ENCODE data around the gene OR10G4. TPM values are rescaled to one million over a fixed set of nuclear protein-coding genes. Genes with fewer than 3 reads are reported as not detected.

OR10G4 gene
- total and polyA plus RNA-seq, 10 of the 15 experiments (the other 5 are each of a cell fraction or from before 2014, with no cell fraction given) = not detected

DNA sequence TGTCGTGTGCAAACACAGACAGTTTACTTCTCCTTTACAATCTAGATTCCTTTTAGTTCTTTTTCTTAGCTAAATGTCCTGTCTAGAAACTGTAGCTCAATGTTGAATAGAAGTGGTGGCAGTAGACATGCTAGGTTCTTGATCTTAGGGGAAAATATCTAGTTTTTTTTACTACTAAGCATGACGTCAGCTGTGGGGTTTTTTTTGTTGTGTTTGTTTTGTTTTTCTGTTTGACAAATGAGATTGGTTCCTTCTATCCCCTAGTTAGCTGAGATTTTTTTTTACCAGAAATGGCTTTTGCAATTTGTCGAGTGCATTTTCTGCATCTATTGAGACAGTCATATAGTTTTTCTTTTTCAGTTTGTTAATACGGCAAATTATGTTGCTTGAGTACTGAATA, 30.6 kb downstream of the OR10G4 start:
- H3K27ac ChIP-seq (ENCODE audit: control insufficient read depth, insufficient read depth) = no peak overlapping the region
- ChIA-PET POLR2A (no interaction called here), RAD21 (ENCODE audit: unreplicated experiment) (no interaction called here), SMC1A (ENCODE audit: uncharacterized antibody, unreplicated experiment) (interaction anchor here (0.8 to 1.1 kb wide), 2 partner anchors 28 to 162 kb away, joined by 3 read pairs; no protein-coding TSS in a partner anchor), CTCF (no interaction called here)
- no peak for DNase-seq (ENCODE audit: low read depth, low spot score)
- in situ Hi-C loops (cut with MboI) = no loop called here
- no TSS peak for BruUV-seq (replicated peaks)
- H2AFZ ChIP-seq (ENCODE audit: control insufficient read depth, low read depth, low read length) = no peak overlapping the region
- H3K4me1 ChIP-seq (ENCODE audit: control insufficient read depth, insufficient read depth, low read length) = no peaks in the 10 kb centered on the region
- no peaks in the 10 kb centered on the region for H3K79me2 ChIP-seq (ENCODE audit: control insufficient read depth, insufficient read depth, low read length)
- 47% methylated on average over 4 of the region's 4 CpGs for WGBS (ENCODE audit: insufficient coverage, insufficient replicate concordance, low lambda C conversion rate, missing lambda C conversion rate)
- ATAC-seq = no peak
- H3K9ac ChIP-seq (ENCODE audit: control insufficient read depth, insufficient read depth, low read length) = no peak overlapping the region
- no peaks in the 10 kb centered on the region for H3K9me3 ChIP-seq (replicated peaks; ENCODE audit: control insufficient read depth, insufficient read depth, low read length)
- H3K4me2 ChIP-seq (ENCODE audit: control insufficient read depth, insufficient read depth) = no peak overlapping the region
- no peak for TF ChIP-seq MEF2A (IDR thresholded peaks at IDR 0.05; ENCODE audit: insufficient read depth, low read depth, low read length)
- TF ChIP-seq, protein P1, sequence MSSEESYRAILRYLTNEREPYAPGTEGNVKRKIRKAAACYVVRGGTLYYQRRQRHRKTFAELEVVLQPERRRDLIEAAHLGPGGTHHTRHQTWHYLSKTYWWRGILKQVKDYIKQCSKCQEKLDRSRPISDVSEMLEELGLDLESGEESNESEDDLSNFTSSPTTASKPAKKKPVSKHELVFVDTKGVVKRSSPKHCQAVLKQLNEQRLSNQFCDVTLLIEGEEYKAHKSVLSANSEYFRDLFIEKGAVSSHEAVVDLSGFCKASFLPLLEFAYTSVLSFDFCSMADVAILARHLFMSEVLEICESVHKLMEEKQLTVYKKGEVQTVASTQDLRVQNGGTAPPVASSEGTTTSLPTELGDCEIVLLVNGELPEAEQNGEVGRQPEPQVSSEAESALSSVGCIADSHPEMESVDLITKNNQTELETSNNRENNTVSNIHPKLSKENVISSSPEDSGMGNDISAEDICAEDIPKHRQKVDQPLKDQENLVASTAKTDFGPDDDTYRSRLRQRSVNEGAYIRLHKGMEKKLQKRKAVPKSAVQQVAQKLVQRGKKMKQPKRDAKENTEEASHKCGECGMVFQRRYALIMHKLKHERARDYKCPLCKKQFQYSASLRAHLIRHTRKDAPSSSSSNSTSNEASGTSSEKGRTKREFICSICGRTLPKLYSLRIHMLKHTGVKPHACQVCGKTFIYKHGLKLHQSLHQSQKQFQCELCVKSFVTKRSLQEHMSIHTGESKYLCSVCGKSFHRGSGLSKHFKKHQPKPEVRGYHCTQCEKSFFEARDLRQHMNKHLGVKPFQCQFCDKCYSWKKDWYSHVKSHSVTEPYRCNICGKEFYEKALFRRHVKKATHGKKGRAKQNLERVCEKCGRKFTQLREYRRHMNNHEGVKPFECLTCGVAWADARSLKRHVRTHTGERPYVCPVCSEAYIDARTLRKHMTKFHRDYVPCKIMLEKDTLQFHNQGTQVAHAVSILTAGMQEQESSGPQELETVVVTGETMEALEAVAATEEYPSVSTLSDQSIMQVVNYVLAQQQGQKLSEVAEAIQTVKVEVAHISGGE (CRISPR knock-in tag; IDR thresholded peaks at IDR 0.05) = no peak
- no peak for FAIRE-seq
- no peak overlapping the region for H3K4me3 ChIP-seq
- intact Hi-C loops (cut with micrococcal nuclease; ENCODE audit: unreplicated experiment) = no loop called here
- no peaks in the 10 kb centered on the region for H3K27me3 ChIP-seq (replicated peaks in 1 of 2; ENCODE audit: control insufficient read depth in 2 of 2, insufficient read depth in 2 of 2, low read length in 1 of 2)
- H3K36me3 ChIP-seq (ENCODE audit: control insufficient read depth in 2 of 2, insufficient read depth in 2 of 2, low read length in 1 of 2) = no peaks in the 10 kb centered on the region
- no peaks in the 10 kb centered on the region for H4K20me1 ChIP-seq (ENCODE audit: control insufficient read depth, insufficient read depth)

DNA sequence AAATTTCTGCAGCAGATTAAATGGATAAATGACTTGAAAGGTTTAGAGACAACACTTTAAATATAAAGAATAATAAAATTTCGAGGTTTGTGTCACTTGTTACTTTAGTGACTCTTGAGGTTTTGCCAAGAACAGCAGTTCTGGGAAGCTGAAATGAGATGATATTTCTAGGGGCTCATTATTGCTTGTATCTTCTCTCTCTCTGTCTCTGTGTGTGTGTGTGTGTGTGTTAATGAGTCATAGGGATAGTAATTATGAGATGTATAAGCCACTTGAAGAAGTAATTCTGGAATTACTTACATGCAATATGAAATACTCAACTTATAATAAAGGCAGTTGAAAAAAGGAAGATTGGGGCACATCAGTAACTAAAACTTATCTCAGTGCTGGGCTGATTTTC, 38.0 kb downstream of the OR10G4 start:
- no peak overlapping the region for H2AFZ ChIP-seq (ENCODE audit: control insufficient read depth, low read depth, low read length)
- H3K27ac ChIP-seq (ENCODE audit: control insufficient read depth, insufficient read depth) = no peak overlapping the region
- H3K36me3 ChIP-seq (ENCODE audit: control insufficient read depth in 2 of 2, insufficient read depth in 2 of 2, low read length in 1 of 2) = no peaks in the 10 kb centered on the region
- TF ChIP-seq, protein P2, sequence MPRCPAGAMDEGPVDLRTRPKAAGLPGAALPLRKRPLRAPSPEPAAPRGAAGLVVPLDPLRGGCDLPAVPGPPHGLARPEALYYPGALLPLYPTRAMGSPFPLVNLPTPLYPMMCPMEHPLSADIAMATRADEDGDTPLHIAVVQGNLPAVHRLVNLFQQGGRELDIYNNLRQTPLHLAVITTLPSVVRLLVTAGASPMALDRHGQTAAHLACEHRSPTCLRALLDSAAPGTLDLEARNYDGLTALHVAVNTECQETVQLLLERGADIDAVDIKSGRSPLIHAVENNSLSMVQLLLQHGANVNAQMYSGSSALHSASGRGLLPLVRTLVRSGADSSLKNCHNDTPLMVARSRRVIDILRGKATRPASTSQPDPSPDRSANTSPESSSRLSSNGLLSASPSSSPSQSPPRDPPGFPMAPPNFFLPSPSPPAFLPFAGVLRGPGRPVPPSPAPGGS (IDR thresholded peaks at IDR 0.05; ENCODE audit: borderline replicate concordance, insufficient read depth, low read depth, low read length, poor library complexity, severe bottlenecking) = peak; percentile 21
- no peak for TF ChIP-seq NR2F1 (conservative IDR thresholded peaks at IDR 0.05)
- ChIA-PET RAD21 (ENCODE audit: unreplicated experiment) (no interaction called here), CTCF (no interaction called here), POLR2A (no interaction called here), SMC1A (ENCODE audit: uncharacterized antibody, unreplicated experiment) (no interaction called here)
- 0% methylated on average over 1 of the region's 1 CpG for WGBS (ENCODE audit: insufficient coverage, insufficient replicate concordance, low lambda C conversion rate, missing lambda C conversion rate)
- DNase-seq (ENCODE audit: low read depth, low spot score) (no peak), FAIRE-seq (no peak), ATAC-seq (no peak)
- H3K9me3 ChIP-seq (replicated peaks; ENCODE audit: control insufficient read depth, insufficient read depth, low read length) = no peaks in the 10 kb centered on the region
- intact Hi-C loops (cut with micrococcal nuclease; ENCODE audit: unreplicated experiment) = no loop called here
- H3K9ac ChIP-seq (ENCODE audit: control insufficient read depth, insufficient read depth, low read length) = no peak overlapping the region
- no peaks in the 10 kb centered on the region for H3K79me2 ChIP-seq (ENCODE audit: control insufficient read depth, insufficient read depth, low read length)
- no peaks in the 10 kb centered on the region for H3K4me1 ChIP-seq (ENCODE audit: control insufficient read depth, insufficient read depth, low read length)
- no TSS peak for BruUV-seq (replicated peaks)
- H3K4me2 ChIP-seq (ENCODE audit: control insufficient read depth, insufficient read depth) = no peak overlapping the region
- in situ Hi-C loops (cut with MboI) = no loop called here
- H3K27me3 ChIP-seq (replicated peaks in 1 of 2; ENCODE audit: control insufficient read depth in 2 of 2, insufficient read depth in 2 of 2, low read length in 1 of 2) = no peaks in the 10 kb centered on the region
- H3K4me3 ChIP-seq = no peak overlapping the region
- no peaks in the 10 kb centered on the region for H4K20me1 ChIP-seq (ENCODE audit: control insufficient read depth, insufficient read depth)
